Measurements from ENCODE around the gene CYP2J2.

DNA sequence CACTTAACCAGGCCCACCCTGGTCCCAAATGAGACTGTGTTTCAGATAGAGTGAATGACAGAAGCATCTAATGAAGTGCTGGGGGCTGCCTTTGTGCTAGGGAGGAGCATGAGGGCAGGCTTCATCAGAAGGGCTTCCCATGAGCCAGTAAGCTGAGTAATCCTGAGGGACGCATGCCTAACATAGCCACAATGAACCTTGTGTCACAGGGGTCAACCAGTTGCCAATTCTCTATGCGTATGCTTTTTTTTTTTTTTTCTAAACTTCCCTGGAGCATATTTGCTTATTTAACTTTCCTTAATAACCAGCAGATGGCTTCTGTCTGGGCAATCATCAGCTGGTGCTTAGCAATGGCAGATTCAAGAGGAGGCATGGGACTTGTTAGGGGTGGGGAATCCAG, 25.5 kb upstream of the CYP2J2 start:
- TF ChIP-seq YY1 (IDR thresholded peaks at IDR 0.05; ENCODE audit: insufficient read depth, insufficient read length) (no peak), ZNF274 (IDR thresholded peaks at IDR 0.05; ENCODE audit: low read depth, low read length) (no peak), SUZ12 (IDR thresholded peaks at IDR 0.05; ENCODE audit: extremely low read depth, insufficient read depth, insufficient read length) (no peak)

Measured in NT2/D1 (cell line).